Measurements from ENCODE around the gene WFDC9.

WFDC9 gene

GRCh38 chr20:45583502-45583901 is 47.6 kb downstream of the WFDC9 start:
- H3K4me2 ChIP-seq = no peak overlapping the region
- no peak overlapping the region for H3K9ac ChIP-seq
- H3K27me3 ChIP-seq (ENCODE audit: insufficient read depth, low read depth) = no peaks in the 10 kb centered on the region
- no peak for TF ChIP-seq CTCF (conservative IDR thresholded peaks at IDR 0.05; ENCODE audit: low read depth, low read length)
- no peak overlapping the region for H2AFZ ChIP-seq (ENCODE audit: low read depth)
- H3K36me3 ChIP-seq (ENCODE audit: insufficient read depth) = no peaks in the 10 kb centered on the region
- H3K27ac ChIP-seq = no peak overlapping the region
- H4K20me1 ChIP-seq (ENCODE audit: insufficient read depth) = no peaks in the 10 kb centered on the region
- no peaks in the 10 kb centered on the region for H3K4me1 ChIP-seq (ENCODE audit: low read depth, poor library complexity, severe bottlenecking)
- no peak overlapping the region for H3K4me3 ChIP-seq (IDR thresholded peaks at IDR 0.05; ENCODE audit: insufficient read depth, low read depth, low read length)
- H3K79me2 ChIP-seq (ENCODE audit: insufficient read depth, low read depth) = no peaks in the 10 kb centered on the region

- Histone ChIP-seq H3K4me2 (no peak overlapping the region), H2AFZ (ENCODE audit: low read depth) (no peak overlapping the region), H3K4me3 (IDR thresholded peaks at IDR 0.05; ENCODE audit: insufficient read depth, low read depth, low read length) (no peak overlapping the region), H4K20me1 (ENCODE audit: insufficient read depth) (no peaks in the 10 kb centered on the region), H3K36me3 (ENCODE audit: insufficient read depth) (no peaks in the 10 kb centered on the region), H3K4me1 (ENCODE audit: low read depth, poor library complexity, severe bottlenecking) (no peaks in the 10 kb centered on the region), H3K27ac (no peak overlapping the region), H3K9ac (no peak overlapping the region), H3K79me2 (ENCODE audit: insufficient read depth, low read depth) (no peaks in the 10 kb centered on the region), H3K27me3 (ENCODE audit: insufficient read depth, low read depth) (no peaks in the 10 kb centered on the region)
- no peak for TF ChIP-seq CTCF (conservative IDR thresholded peaks at IDR 0.05; ENCODE audit: low read depth, low read length)
These were observed 49.4 kb downstream of the WFDC9 start for GRCh38 chr20:45581702-45582101.

- H3K4me1 ChIP-seq (ENCODE audit: low read depth, poor library complexity, severe bottlenecking) = no peaks in the 10 kb centered on the region
- no peak within 1 kb of the TSS for H3K9ac ChIP-seq
- no peak within 1 kb of the TSS for H3K4me3 ChIP-seq (IDR thresholded peaks at IDR 0.05; ENCODE audit: insufficient read depth, low read depth, low read length)
- no peaks in the 10 kb centered on the region for H3K79me2 ChIP-seq (ENCODE audit: insufficient read depth, low read depth)
- no peaks in the 10 kb centered on the region for H3K36me3 ChIP-seq (ENCODE audit: insufficient read depth)
- H3K27ac ChIP-seq = no peak within 1 kb of the TSS
- H2AFZ ChIP-seq (ENCODE audit: low read depth) = no peak within 1 kb of the TSS
- no peak for TF ChIP-seq CTCF (conservative IDR thresholded peaks at IDR 0.05; ENCODE audit: low read depth, low read length)
- no peaks in the 10 kb centered on the region for H4K20me1 ChIP-seq (ENCODE audit: insufficient read depth)
- no peak within 1 kb of the TSS for H3K4me2 ChIP-seq
- no peaks in the 10 kb centered on the region for H3K27me3 ChIP-seq (ENCODE audit: insufficient read depth, low read depth)
These were observed 51.9 kb downstream of the WFDC9 start, which contains the start of gene WFDC8 for GRCh38 chr20:45579184-45579583. WFDC8 (minus strand) TSS chr20:45579284; CDS start chr20:45579247, 37 bp downstream.

GRCh38 chr20:45578231-45578630 is 52.9 kb downstream of the WFDC9 start:
- H3K4me1 ChIP-seq (ENCODE audit: low read depth, poor library complexity, severe bottlenecking) = no peaks in the 10 kb centered on the region
- H3K4me2 ChIP-seq = no peak overlapping the region
- H2AFZ ChIP-seq (ENCODE audit: low read depth) = no peak overlapping the region
- H3K79me2 ChIP-seq (ENCODE audit: insufficient read depth, low read depth) = no peaks in the 10 kb centered on the region
- H3K27ac ChIP-seq = no peak overlapping the region
- H3K4me3 ChIP-seq (IDR thresholded peaks at IDR 0.05; ENCODE audit: insufficient read depth, low read depth, low read length) = no peak overlapping the region
- H4K20me1 ChIP-seq (ENCODE audit: insufficient read depth) = no peaks in the 10 kb centered on the region
- H3K27me3 ChIP-seq (ENCODE audit: insufficient read depth, low read depth) = no peaks in the 10 kb centered on the region
- no peak overlapping the region for H3K9ac ChIP-seq
- H3K36me3 ChIP-seq (ENCODE audit: insufficient read depth) = no peaks in the 10 kb centered on the region
- no peak for TF ChIP-seq CTCF (conservative IDR thresholded peaks at IDR 0.05; ENCODE audit: low read depth, low read length)
